DMS 273 (cell line): Measurements from ENCODE around the gene SLC17A9.

Source experiments
- DNase-seq: peaks from one replicate; lab custom pipeline; 2025; ENCODE audit not compliant: unreplicated experiment; lab: John Stamatoyannopoulos, UW

SLC17A9 gene

DNA sequence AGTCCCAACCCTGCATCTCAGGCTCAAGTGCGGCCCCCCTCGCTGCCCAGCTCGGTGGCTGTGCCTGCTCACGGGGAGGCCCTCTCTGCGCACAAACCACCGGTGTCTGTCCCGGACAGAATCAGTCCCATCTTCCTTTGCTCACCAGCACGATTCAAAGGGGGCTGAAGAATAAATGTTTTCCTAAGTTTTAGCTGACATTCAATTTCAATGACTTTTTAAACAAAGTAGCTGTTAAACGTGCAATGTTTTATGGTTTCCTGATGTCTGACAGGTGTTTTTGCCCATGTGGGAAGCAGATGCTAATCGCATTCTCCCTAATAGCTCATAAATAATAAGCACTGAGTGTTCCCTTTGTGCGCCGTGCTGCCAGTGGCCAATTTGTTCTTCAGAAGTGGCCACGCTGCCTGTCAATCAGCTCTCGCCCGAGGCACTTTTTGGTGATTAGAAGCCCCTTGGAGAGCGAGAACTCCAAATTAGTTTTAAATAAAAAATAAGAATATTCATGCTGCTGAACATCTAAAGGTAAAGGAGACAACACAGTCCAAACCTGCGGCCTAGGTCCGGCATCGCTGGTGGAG, 28.0 kb downstream of the SLC17A9 start:
- DNase-seq = peak; percentile 67

DNA sequence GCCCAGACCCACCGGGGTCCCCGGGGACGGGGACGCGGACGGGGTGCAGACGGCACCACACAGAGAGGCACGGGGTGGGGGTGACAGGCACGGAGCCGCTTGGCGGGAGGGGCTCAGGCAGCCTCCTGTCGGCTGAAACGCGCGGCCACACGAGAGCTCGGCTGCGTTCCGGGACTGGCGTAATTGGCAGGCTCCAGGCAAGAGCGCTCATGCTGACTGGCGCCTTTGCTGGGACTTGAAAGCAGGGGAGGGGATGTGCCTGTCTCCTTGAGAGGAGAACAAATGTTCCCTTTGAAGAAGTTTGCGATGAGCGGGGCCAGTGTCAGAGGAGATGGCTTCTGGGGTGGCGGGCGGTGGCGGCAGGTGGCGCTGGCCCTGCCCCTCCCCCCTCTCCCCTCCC, 28.5 kb downstream of the SLC17A9 start:
- peak; percentile 86 for DNase-seq

- no peak for DNase-seq
Measured at GRCh38 chr20:62982124-62983075, 29.9 kb downstream of the SLC17A9 start.

DNA sequence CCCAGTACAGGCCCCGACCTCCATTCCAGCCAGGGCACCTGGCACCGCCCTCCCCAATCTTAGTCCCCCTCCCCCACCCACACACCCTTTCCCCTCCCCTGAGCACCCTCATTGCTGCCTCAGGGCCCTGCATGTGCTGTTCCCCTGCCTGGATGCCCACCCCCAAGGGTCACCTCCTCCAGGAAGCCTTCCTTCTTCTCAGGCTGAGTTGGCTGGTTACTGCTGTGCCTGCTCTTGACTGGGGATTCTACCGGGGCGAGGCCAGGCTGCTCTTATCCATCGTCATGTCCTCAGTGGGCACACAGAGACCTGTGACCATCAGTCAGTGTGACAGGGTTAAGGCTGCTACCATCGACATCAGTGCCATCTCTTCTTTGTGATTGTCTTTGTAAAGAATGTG, 30.7 kb downstream of the SLC17A9 start:
- DNase-seq = no peak

DNA sequence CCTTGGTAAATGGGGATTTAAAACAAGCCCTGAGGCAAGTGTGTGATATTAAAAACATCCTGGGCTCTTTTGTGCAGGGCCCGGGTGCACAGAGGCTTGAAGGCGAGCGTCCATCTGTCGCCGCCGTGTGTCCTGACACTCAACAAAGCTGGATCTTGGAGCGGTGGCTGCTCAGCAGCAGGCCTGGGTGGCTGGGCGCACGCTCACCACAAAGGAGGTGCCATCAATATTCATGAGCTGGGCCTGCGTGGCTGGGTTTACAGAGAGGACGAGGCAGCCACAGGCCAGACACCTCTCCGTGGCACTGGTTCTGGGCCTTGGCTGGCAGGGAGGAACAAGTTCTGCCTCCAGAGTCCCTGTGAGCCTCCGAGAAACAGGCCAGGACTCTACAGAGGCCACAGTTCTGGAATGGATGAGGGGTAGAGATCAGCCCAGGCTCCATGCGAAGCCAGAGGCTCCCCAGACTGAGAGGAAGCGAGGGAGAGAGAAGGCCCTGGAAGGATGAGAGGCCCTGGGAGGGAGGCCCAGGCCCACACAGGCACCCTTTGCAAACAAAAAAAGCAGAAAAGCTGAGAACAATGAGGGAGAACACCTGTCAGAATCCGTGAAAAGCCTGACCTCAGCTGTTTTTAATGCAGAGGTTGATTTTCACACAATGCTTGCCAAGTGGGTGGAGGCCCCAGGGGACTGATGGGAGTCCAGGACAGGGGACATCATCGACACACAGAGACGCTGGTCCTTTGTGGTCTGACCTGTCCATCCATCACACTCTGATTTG, 32.3 kb downstream of the SLC17A9 start:
- peak; percentile 86 for DNase-seq

GRCh38 chr20:62985444-62985778, 32.9 kb downstream of the SLC17A9 start:
- no peak for DNase-seq

DNA sequence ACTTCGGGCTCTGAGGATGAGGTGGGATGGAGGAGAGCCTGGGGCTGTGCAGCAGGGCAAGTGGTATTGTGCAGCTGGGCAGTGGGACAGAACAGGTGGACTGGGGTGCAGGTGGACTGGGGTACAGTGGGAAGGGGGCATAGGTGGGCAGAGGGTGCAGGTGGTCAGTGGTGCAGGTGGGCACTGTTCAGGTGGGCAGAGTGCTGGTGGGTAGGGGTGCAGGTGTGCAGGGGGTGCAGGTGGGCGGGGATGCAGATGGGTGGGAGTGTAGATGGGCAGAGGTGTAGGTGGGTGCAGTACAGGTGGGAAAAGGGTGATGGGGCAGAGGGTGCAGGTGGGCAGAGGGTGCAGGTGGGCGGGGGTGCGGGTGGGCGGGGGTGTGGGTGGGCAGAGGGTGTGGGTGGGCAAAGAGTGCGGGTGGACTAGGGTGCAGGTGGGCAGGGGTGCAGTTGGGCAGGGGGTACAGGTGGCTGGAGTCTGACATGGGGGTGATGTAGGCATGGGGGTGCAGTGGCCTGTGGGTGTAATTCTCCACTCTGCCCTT, 33.8 kb downstream of the SLC17A9 start:
- DNase-seq = no peak

- no peak for DNase-seq
Measured at GRCh38 chr20:62987114-62987513, 34.6 kb downstream of the SLC17A9 start.

DNA sequence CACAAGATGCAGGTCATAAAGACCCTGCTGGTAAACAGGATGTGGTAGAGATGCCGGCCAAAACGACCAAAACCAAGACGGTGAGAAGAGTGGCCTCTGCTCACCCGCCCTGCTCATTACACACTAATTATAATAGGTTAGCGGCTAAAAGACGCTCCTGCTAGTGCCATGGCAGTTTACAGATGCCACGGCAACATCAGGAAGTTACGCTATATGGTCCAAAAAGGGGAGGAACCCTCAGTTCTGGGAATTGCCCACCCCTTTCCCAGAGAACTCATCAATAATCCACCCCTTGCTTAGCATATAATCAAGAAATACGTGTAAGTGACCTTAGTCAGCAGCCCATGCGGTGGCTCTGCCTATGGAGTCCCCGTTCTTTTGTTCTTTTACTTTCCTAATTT, 36.7 kb downstream of the SLC17A9 start:
- DNase-seq = no peak

DNA sequence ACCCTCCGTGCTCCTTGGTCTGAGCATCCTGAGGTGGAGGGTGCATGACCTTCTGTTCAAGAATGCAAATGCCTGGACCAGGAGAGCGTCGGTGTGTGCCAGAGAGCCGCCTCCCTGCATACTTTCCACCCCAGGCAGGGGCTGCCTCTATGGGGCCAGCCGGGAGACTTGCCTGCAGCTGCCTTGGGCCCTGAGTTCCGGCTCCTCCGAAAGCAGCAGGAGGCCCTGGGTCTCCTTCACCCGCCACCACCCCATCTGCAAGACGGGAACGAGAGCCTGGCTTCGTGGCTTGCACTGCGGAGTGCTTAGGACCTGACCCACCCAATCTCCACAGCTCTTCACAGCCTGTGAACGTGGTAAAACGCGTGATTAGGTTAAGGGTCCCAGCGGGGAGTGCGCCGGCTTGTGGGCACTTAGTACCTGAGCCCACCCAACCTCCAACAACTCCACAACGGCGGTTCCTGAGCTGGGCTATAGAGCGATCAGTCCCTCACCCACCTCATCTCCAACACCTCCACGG, 37.9 kb downstream of the SLC17A9 start:
- no peak for DNase-seq

DNA sequence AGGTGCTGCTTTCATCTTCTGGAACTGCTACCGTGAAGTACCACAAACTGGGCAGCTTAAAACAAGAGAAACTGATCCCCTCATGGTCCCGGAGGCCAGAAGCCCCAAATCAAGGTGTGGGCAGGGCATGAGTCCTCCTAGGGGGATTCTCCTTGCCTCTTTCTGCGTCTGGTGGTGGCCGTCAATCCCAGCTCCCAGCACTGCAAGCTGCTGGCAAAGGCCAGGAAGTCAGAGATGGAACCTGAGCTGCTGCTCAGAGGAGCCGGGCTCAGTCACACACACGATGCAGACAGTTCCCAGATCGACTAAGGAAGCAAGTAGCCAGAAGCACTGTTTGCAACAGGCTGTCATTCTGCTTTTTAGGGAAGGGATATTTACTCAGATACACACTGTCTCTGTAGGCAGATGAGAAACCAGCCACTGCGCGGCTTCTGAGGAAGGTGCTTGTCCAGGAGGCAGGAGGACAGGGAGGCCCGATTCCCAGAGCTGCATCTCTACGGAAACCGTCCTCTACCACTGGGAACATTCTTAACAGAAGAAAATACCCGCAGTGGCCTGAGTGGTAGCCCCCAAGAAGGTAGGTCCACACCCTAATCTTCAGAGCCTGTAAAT, 38.8 kb downstream of the SLC17A9 start:
- no peak for DNase-seq

DNA sequence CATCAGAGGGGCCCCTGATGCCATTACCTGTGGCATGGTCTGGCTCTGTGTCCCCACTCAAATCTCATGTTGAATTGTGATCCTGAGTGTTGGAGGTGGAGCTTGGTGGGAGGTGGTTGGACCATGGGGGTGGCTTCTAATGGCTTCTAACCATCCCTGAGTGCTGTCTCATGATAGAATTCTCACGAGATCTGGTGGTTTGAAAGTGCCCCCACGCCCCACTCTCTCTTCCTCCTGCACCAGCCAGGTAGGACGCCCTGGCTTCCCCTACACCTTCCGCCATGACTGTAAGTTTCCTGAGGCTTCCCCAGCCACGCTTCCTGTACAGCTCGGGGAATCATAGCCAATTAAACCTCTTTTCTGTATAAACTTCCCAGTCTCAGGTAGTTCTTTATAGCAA, 39.4 kb downstream of the SLC17A9 start:
- DNase-seq = no peak

GRCh38 chr20:62993856-62994494, 41.5 kb downstream of the SLC17A9 start:
- no peak for DNase-seq

GRCh38 chr20:62994869-62995281, 42.4 kb downstream of the SLC17A9 start:
- DNase-seq = no peak

GRCh38 chr20:62995481-62995880, 43.0 kb downstream of the SLC17A9 start:
- DNase-seq = no peak

- no peak for DNase-seq
Measured at GRCh38 chr20:62995898-62996595, 43.5 kb downstream of the SLC17A9 start.

DNA sequence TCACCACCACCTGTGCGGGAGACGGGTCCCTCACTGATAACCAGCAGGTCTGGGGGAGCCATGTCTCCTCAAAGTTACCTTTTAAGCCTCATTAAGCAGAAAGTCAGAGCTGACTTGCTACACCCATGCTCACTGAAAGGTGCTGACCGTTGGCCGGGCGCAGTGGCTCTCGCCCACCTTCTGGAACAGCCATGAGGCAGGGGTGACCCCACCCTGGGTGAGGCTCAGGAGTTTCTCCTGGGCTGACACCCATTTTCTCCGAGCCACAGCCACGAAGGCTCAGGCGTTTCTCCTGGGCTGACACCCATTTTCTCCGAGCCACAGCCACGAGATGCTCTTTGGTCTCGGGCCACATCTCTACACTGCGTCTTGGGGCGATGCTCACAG, 44.1 kb downstream of the SLC17A9 start:
- DNase-seq = no peak

GRCh38 chr20:62997417-62998035, 45.0 kb downstream of the SLC17A9 start:
- no peak for DNase-seq

DNA sequence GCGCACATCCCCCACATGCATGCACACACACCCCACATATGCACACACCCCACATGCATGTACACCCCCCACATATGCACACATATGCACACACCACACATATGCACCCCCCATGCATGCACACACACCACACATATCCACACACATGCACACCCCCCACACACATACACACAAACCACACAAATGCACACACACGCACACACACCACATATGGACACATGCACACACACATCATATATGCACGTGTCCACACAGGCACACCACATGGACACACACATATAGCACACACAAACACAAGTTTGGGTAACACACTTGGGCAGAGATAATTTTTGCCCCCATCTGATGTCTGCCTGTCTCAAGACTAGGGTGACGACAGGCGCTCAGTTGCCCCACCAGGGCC, 45.9 kb downstream of the SLC17A9 start:
- no peak for DNase-seq
